Stimulated activated memory B cell treated with anti-CD40 and anti-IgM and Interleukin-4, amounts not matched to agents 10 μg/mL and 1 μg/mL and 100 μg/mL, for 72 hours (primary cell): ENCODE measurements around the gene FHOD1.

Experiments
- ATAC-seq: fragments of 150-1000 bp; cut with Tn5 transposase; 2 replicates; pipeline ENCODE4 v1.10.0; 2021
- H3K27ac Mint-ChIP-seq: one replicate; pipeline ENCODE4 v1.8.0; 2022; ENCODE audit warnings: mild to moderate bottlenecking, mixed read lengths
- H3K27me3 Mint-ChIP-seq: one replicate; pipeline ENCODE4 v1.8.0; 2022; ENCODE audit warnings: mixed read lengths
- H3K36me3 Mint-ChIP-seq: one replicate; pipeline ENCODE4 v1.8.0; 2022; ENCODE audit warnings: mixed read lengths
- H3K4me1 Mint-ChIP-seq: one replicate; pipeline ENCODE4 v1.8.0; 2022; ENCODE audit warnings: mixed read lengths
- H3K4me3 Mint-ChIP-seq: one replicate; pipeline ENCODE4 v1.8.0; 2022; ENCODE audit warnings: mild to moderate bottlenecking, moderate library complexity, mixed read lengths
- H3K9me3 Mint-ChIP-seq: one replicate; pipeline ENCODE4 v1.8.0; 2022; ENCODE audit warnings: mixed read lengths

The FHOD1 gene

DNA sequence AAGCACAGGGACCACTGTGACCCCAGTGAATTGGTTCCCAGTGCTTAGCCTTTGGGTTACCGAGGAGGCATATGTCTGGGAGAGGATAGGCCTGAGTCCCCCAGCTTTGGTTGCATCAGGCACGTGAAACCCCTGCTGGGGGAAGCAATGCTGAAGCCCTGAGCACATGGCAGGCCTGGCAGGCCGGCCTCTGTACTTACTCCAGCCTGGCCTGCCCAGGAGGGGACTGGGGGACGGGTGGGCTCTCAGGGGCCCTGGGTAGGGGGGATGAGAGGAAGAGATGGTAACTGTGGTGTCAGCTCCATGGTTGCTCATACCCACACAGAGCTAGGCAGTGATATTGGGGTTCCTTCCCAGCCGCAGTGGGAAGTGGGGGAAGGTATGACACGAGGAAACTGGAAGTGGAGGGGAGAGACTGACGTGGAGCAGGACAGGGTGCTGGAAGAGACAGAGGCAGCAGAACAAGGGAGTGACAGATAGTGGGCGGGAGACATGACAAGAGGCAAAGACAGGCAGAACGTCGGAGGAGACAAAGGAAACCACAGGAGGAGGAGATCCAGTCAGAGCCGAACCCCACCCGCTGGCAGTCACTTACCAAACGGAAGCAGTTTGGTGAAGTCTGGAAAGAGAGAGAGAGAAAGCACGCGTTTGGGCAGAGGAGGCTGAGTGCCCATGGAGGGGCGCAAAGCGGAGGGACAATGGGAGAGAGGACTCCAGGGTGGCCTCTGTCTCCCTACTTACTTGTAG, 11.3 kb downstream of the FHOD1 start:
- peaks cover 71% of the 10 kb centered on the region for H3K36me3 Mint-ChIP-seq

DNA sequence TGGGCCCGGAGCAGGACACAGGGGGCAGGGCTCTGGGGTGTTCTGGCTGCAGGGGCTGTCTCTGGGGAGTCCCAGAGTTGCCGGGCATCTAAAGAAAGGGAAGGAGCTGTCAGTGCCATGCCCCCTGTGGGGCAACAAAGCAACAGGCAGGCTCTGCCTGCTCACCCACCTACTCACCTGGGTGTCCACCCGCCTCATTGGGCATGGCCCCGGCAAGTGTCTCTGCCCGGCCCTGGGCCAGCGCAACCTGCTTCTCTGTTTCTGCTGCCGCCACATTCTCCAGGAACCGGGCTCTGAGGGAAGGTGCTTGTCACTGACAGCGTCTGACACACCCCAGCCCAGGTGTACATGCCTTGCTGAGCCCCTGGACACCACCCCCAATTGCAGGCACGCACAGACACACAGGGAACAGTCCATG, 13.1 kb downstream of the FHOD1 start:
- Mint-ChIP-seq H3K27ac (no peak overlapping the region), H3K36me3 (peaks cover 85% of the 10 kb centered on the region), H3K27me3 (no peaks in the 10 kb centered on the region), H3K4me1 (no peaks in the 10 kb centered on the region), H3K9me3 (no peaks in the 10 kb centered on the region), H3K4me3 (no peak overlapping the region)
- no peak for ATAC-seq

More for the DNA sequence above, 11.3 kb downstream of the FHOD1 start:
- H3K4me3 Mint-ChIP-seq = no peak overlapping the region
- no peaks in the 10 kb centered on the region for H3K4me1 Mint-ChIP-seq
- no peaks in the 10 kb centered on the region for H3K9me3 Mint-ChIP-seq
- H3K27me3 Mint-ChIP-seq = no peaks in the 10 kb centered on the region
- no peak overlapping the region for H3K27ac Mint-ChIP-seq
- no peak for ATAC-seq

DNA sequence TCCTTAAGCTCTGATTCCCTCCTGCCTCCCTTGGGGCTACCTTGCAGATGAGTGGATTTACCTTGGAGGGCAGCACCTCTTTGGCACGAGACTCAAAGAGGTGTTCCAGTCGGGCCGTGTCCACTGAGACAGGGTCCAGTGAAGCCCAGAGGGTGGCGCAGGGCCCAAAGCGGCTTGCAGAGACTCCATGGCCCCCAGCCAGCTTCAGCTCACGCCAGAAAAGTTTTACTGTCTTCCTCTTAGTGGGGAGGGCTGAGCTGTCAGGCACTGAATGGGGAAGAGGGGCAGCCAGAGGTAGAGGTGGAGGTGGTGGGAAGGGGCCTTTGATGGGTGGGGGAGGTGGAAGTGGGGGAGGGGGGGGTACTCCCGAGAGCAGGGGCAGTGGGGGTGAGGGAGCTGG, 13.7 kb downstream of the FHOD1 start:
- H3K9me3 Mint-ChIP-seq = no peaks in the 10 kb centered on the region
- peaks cover 85% of the 10 kb centered on the region for H3K36me3 Mint-ChIP-seq
- peaks cover 6% of the 10 kb centered on the region for H3K4me1 Mint-ChIP-seq

DNA sequence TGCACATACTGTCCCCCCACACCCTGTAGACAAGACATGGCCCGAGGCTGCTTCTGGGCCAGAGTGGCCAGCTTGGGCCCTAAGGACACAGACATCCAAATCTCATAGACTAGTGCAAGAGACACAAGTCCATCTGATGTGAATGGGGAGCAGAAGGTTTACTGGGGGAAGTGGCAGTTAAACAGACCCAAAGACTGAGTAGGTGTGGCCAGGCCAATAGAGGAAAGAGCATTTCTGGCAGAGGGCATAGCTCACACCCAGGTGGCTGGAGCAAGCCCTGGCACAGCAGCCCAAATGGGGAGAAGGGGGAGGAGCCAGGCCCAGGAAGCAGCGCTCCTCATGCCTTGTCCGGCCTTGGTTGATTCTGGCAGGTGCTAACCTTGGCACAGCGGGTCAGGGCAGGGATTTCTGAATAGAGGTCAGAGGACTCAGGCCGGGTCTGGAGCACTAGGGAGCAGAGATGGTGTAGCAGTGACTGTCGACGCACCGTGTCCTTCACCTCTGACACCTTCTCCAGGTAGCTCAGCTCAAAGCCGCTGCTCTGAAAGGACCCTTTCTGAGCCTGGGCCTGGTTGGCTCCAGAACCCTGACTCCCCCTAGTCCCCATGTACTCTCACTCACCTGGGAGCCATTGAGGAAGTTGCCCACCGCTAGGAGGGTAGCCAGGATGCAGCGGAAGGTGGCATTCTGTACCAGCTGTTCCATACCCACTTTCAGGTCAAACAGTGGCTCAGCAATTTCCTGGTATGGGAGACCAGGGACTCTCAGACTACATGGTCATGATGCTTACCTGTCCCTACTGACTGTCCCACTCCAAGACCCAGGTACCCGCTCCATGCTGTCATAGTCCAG, 16.2 kb downstream of the FHOD1 start:
- Mint-ChIP-seq H3K36me3 (peaks cover 70% of the 10 kb centered on the region), H3K4me1 (peaks cover 31% of the 10 kb centered on the region), H3K4me3 (no peak overlapping the region), H3K27ac (peak overlapping the region; percentile 43), H3K27me3 (no peaks in the 10 kb centered on the region), H3K9me3 (no peaks in the 10 kb centered on the region)
- no peak for ATAC-seq

More for the DNA sequence above, 13.7 kb downstream of the FHOD1 start:
- Mint-ChIP-seq H3K27me3 (no peaks in the 10 kb centered on the region), H3K4me3 (no peak overlapping the region), H3K27ac (no peak overlapping the region)
- ATAC-seq = no peak

DNA sequence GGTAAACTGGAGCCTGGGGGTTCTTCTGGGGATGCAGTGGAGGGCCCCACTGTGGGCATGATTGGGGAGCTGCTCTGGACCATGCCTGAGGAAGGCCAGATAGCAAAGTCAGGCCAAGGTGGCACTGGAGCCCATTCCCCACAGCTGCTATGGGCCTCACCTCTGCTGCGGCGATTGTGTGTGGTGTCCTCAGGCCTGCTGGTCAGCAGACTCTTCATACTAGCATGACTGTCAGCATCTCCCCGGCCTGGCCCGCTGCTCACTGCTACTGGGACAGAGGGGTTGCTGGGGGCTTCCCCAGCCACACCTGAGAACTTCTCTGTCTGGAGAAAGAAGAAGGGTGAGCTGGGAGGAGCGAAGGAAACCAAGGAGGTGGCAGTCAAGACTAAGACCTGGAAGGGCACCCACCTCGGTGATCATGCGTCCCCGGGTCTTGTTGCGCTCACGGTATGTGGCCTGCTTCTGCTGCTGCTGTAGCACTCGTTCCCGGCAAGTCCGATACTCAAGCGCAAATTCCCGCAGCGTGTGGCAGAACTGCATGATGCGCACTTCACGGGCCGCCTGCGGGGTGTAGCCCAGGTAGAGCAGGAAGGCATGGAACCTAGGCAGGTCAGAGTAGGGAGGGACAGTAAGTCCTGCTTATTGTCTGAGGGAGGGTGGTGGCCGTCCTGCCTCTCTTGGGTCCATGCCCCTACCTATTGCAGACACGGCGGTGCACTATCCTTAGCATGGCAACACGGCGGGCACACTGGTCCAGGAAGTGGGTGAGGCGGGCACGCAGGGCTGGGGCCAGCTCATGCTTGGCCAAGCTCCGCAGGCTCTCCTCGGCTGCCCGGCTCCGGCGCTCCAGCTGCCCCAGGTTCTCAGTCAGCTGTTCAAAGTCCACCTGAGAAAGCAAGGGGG, 17.1 kb downstream of the FHOD1 start:
- Mint-ChIP-seq H3K4me3 (no peak overlapping the region), H3K27me3 (no peaks in the 10 kb centered on the region), H3K9me3 (no peaks in the 10 kb centered on the region), H3K36me3 (peaks cover 66% of the 10 kb centered on the region), H3K27ac (peak overlapping the region; percentile 43), H3K4me1 (peaks cover 40% of the 10 kb centered on the region)
- no peak for ATAC-seq

DNA sequence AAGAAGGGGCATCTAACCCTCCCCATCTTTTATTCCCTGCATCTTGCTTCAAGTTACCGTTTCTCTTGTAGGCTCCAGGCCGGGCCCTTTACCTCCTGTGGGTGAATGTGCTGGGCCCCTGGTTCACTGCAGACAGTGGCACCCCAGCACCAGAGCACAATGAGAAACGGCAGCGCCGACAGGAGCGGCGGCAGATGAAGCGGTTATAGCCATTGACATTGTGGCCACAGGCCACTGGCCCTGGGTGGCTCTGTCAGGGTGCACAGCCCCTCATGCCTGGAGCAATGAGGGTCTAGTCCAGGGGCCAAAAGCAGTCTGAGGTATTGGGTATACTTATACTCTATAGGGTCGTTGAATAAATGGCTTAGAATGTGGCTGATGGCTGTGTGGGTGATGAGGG, 18.4 kb downstream of the FHOD1 start:
- no peak overlapping the region for H3K27ac Mint-ChIP-seq
- no peak for ATAC-seq
- no peaks in the 10 kb centered on the region for H3K27me3 Mint-ChIP-seq
- H3K36me3 Mint-ChIP-seq = peaks cover 56% of the 10 kb centered on the region
- H3K9me3 Mint-ChIP-seq = no peaks in the 10 kb centered on the region
- no peak overlapping the region for H3K4me3 Mint-ChIP-seq
- peaks cover 45% of the 10 kb centered on the region for H3K4me1 Mint-ChIP-seq

DNA sequence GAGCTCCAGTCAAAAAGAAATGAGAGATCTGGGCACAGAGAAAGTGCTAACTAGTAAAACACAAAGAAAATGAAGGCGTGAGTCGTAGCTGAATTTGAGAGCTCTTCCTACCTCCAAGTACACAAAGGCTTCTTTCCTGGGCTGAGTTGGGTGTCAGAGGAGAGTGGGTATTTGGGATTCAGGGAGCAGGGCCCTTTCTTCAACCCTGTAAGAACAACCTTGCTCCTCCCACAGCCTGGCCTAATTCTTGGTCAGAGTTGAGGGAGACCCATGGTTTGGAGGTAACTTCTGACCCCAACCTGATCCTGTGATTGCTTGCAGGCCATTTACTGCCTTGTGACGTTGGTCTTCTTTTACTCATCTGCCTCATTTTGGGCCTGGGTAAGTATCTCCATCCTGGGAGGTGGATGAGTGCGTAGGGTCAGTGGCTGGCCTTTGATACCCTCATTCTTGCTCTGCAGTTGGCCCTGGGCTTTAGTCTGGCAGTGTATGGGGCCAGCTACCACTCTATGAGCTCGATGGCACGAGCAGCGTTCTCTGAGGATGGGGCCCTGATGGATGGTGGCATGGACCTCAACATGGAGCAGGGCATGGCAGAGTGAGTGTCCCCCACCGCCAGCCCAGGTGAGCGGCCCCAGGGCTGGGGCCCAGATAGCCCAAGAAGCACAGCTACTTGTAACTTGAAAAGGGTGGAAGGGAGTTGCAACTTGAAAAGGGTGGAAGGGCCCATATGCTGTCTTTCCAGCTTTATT, 19.1 kb downstream of the FHOD1 start:
- H3K4me3 Mint-ChIP-seq = peak overlapping the region; percentile 99
- peaks cover 45% of the 10 kb centered on the region for H3K4me1 Mint-ChIP-seq
- peak overlapping the region; percentile 97 for H3K27ac Mint-ChIP-seq
- H3K36me3 Mint-ChIP-seq = peaks cover 50% of the 10 kb centered on the region
- H3K9me3 Mint-ChIP-seq = no peaks in the 10 kb centered on the region
- no peak for ATAC-seq
- no peaks in the 10 kb centered on the region for H3K27me3 Mint-ChIP-seq

DNA sequence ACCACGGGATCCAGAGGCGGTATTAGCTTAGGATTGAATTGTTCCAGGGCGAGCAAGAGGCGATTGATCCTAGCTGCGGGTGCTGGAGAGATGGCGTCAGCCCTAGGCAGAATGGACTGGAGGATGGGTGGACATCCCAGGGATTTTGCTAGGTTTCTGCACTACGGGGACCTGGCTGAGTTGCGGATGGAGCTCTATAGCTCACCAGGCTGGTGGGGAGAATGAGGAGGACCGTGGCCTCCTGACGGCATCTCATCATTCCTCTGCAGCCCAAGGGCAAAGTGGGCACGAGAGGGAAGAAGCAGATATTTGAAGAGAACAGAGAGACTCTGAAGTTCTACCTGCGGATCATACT, 19.7 kb downstream of the FHOD1 start:
- H3K36me3 Mint-ChIP-seq = peaks cover 48% of the 10 kb centered on the region
- H3K4me3 Mint-ChIP-seq = peak overlapping the region; percentile 99
- H3K27ac Mint-ChIP-seq = peak overlapping the region; percentile 97
- peaks cover 45% of the 10 kb centered on the region for H3K4me1 Mint-ChIP-seq
- ATAC-seq = no peak
- H3K27me3 Mint-ChIP-seq = no peaks in the 10 kb centered on the region
- no peaks in the 10 kb centered on the region for H3K9me3 Mint-ChIP-seq

DNA sequence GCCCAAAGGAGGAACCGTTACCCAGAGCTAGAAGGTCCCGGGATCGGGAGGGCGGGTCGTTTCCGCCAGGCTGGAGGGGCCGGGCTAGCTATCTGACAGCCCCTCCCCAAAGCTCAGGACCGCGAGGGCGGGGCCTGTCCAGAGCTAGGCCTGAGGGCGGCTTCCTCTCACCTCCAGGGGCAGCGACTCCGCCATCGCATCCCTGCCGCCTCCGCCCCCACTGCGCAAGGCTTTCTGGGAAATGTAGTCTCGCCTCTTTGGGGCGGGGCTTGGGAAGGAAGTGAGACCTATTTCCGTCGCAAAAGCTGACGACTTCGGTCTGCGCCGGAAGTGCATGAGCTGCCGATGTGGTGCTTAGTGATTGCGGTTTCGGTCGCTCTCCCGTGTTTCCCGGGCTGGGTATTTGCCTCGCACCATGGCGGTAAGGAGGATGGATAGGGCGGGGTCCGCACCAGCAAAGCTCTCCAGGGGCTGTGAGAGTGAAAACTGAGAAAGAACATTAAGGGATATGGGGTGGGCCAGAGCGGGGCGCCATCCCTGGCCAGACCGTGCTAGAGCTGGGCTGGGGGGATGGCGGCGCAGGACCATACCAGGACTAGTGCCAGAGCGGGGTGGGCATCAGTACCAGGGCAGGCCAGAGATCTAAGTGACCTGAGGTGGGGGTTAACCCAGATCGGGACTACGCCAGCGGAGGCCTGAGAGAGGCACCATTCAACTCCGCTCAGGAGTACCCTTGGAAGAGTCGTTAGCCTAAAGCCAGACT, 20.3 kb downstream of the FHOD1 start, which contains the start of gene TMEM208:
TSS of gene TMEM208 (plus strand) at position 327 of the 763 bp plus-strand sequence. CDS start at position 416, 89 bp downstream.
- ATAC-seq = peak; percentile 99
- peaks cover 43% of the 10 kb centered on the region for H3K36me3 Mint-ChIP-seq
- H3K27me3 Mint-ChIP-seq = no peaks in the 10 kb centered on the region
- peak within 1 kb of the TSS; percentile 99 for H3K4me3 Mint-ChIP-seq
- H3K9me3 Mint-ChIP-seq = no peaks in the 10 kb centered on the region
- peak within 1 kb of the TSS; percentile 97 for H3K27ac Mint-ChIP-seq
- peaks cover 45% of the 10 kb centered on the region for H3K4me1 Mint-ChIP-seq

DNA sequence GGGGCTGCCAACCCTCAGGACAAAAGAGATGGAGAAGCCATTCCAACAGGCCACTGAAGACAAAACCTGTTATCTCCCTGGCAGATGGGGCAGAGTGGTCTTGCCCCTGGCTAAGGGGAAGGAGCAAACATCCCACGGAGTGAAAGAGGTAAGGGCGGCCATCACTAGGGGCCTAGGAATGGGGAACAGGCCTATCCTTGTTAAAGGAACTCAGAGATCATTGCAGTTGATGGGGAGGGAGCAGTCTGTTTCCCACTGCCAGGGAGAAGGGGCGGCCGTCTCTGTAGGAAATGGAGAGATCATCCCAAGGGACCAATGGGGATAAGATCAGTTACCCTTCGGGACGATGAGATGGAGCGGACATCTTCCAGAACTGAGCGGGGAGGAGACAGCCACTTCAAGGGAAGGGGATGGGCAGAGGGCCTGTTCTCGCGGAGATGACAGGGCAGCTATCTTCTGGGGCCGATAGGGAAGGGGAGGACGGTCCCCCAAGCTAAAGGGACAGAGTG, 20.9 kb downstream of the FHOD1 start:
- ATAC-seq = no peak
- Mint-ChIP-seq H3K9me3 (no peaks in the 10 kb centered on the region), H3K4me1 (peaks cover 45% of the 10 kb centered on the region), H3K27ac (peak overlapping the region; percentile 97), H3K36me3 (peaks cover 36% of the 10 kb centered on the region), H3K4me3 (peak overlapping the region; percentile 99), H3K27me3 (no peaks in the 10 kb centered on the region)

DNA sequence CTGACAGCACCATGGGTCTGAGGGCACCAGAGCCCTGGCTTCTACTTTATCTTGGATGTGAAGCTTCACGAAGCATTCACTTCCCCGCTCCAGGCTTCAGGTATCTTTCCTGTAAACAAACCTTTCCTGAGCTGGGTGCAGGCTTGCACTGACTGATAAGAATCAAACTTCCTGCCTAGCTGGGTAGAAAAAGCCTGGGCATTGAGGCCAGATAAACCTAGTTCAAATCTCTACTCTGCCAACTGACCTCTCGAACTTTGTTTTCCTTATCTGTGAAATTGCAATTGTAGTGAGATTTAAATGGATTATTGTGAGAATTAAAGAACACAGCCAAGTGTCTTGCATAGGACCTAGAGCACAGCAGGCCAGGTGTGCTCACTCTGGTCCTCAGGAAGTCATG, 23.3 kb downstream of the FHOD1 start:
- H3K4me3 Mint-ChIP-seq = no peak overlapping the region
- no peaks in the 10 kb centered on the region for H3K9me3 Mint-ChIP-seq
- H3K4me1 Mint-ChIP-seq = peaks cover 43% of the 10 kb centered on the region
- ATAC-seq = no peak
- H3K27me3 Mint-ChIP-seq = no peaks in the 10 kb centered on the region
- no peak overlapping the region for H3K27ac Mint-ChIP-seq
- H3K36me3 Mint-ChIP-seq = peaks cover 14% of the 10 kb centered on the region

DNA sequence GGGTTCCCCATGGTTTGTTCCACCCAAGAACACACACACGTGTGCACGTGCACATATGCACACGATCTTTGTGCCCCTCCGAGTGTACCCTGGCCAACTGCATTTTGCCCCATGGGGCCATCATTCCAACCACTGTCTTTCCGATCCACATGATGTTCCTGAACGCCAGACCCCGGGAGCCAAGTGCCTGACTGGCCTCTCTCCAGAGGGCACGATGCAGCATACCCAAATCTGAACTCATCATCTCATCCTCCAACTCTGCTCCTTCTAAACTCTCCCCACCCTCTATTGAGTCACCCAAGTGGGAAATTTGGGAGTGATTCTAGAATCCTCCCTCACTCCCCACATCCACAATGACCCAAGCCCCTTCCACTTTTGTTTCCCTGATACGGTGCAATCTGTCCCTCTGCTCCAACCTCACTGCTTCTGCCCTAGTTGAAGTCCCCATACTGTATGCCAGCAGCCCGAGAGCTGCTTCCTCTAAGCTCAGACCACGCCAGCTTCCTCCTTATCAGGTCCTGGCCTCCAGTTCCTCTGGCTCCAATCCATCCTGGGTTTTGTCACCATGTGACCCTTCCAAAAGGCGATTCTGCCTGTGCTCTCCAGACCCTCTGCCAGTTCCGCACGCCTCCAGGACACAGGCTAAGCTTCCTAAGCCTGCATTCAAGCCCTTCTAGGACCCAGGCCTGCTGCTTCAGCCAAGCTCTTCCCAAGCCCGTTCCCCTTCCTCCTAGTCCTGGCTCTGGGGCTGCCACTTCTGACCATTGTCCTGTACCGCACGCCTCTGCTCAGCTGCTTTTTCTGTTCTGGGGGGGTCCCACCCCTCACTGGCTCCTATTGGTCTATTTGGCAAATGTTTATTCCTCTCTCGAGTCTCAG, 30.4 kb downstream of the FHOD1 start:
- H3K27me3 Mint-ChIP-seq = no peaks in the 10 kb centered on the region
- H3K4me3 Mint-ChIP-seq = no peak overlapping the region
- ATAC-seq = no peak
- no peaks in the 10 kb centered on the region for H3K9me3 Mint-ChIP-seq
- H3K36me3 Mint-ChIP-seq = peaks cover 5% of the 10 kb centered on the region
- H3K4me1 Mint-ChIP-seq = no peaks in the 10 kb centered on the region
- H3K27ac Mint-ChIP-seq = no peak overlapping the region

DNA sequence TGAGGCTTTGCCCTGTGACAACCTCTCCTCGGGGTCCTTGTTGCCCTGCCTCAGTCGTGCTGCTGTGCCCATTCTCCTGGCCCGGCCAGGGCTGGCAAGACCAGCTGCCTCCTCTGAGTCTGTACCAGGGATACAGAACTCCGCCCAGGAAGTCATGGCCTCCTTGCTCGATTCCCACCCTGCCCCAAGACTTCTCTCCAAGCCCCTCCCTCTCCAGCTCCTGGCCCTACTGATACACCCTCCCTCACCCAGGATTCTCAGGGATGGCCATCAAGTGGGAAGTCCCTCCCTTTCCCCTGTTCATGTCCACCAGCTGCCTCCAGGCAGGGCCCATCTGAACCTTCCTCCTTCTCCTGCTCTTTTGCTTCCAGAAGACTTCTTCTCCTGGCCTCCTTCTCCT, 31.6 kb downstream of the FHOD1 start:
- Mint-ChIP-seq H3K9me3 (no peaks in the 10 kb centered on the region), H3K4me3 (no peak overlapping the region), H3K27me3 (no peaks in the 10 kb centered on the region), H3K27ac (peak overlapping the region; percentile 11), H3K36me3 (peaks cover 5% of the 10 kb centered on the region), H3K4me1 (no peaks in the 10 kb centered on the region)
- no peak for ATAC-seq
